Mesothelial cell of epicardium (in vitro differentiated cells): ENCODE results near the gene KCNQ1OT1. TPM values are rescaled to one million over a fixed set of nuclear protein-coding genes. Genes with fewer than 3 reads are reported as not detected.

Source experiments
- DNase-seq, 2 experiments: peaks; one replicate each; pipeline ENCODE4 v3.0.0; 2021; ENCODE audit warnings: low spot score in 2 of 2; ENCODE audit not compliant: unreplicated experiment in 2 of 2
- H3K27ac Mint-ChIP-seq: 2 replicates; pipeline ENCODE4 v1.8.0; 2021; ENCODE audit warnings: mixed read lengths
- H3K27me3 Mint-ChIP-seq: 2 replicates; pipeline ENCODE4 v1.8.0; 2021; ENCODE audit warnings: low read depth, mixed read lengths
- H3K36me3 Mint-ChIP-seq: 2 replicates; pipeline ENCODE4 v1.8.0; 2021; ENCODE audit warnings: mixed read lengths
- H3K4me1 Mint-ChIP-seq: 2 replicates; pipeline ENCODE4 v1.8.0; 2021; ENCODE audit warnings: mixed read lengths
- H3K4me3 Mint-ChIP-seq: 2 replicates; pipeline ENCODE4 v1.8.0; 2021; ENCODE audit warnings: mild to moderate bottlenecking, moderate library complexity, mixed read lengths
- H3K9me3 Mint-ChIP-seq: 2 replicates; pipeline ENCODE4 v1.8.0; 2021; ENCODE audit warnings: mixed read lengths
- total RNA-seq: library from RNA; stranded (reverse); gene quantifications from 3 replicates; pipeline ENCODE4 v1.2.1, GENCODE V29; 2021
- TF ChIP-seq, protein P1 (sequence below): fragments of 200-600 bp; sonication (generic); IDR thresholded peaks from one replicate; pipeline ENCODE4 v1.5.0; 2021; ENCODE audit warnings: antibody characterized with exemption; ENCODE audit not compliant: unreplicated experiment

The KCNQ1OT1 gene
- total RNA-seq, 1 donor from 2014 or later = 35.1 TPM

DNA sequence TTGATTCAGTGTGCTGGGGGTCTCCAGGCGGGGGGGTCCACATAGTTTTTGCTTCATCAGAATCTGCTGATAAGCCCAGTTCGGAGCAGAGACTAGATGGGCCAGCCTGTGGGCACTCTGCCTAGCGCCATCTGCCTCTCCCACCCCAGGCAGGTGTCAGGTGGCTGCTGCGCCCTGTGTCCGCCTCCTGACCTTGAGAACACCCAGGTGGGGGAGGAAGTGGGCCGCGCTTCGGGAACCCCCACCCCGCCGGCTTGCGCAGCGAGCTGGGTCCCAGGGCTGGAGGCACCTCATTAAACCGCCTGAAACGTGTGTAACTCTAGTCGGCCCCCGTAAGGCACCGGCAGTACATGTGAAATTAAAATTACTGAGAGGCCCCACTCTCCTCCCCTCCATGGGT is 141.4 kb downstream of the KCNQ1OT1 start:
- TF ChIP-seq, protein P1, sequence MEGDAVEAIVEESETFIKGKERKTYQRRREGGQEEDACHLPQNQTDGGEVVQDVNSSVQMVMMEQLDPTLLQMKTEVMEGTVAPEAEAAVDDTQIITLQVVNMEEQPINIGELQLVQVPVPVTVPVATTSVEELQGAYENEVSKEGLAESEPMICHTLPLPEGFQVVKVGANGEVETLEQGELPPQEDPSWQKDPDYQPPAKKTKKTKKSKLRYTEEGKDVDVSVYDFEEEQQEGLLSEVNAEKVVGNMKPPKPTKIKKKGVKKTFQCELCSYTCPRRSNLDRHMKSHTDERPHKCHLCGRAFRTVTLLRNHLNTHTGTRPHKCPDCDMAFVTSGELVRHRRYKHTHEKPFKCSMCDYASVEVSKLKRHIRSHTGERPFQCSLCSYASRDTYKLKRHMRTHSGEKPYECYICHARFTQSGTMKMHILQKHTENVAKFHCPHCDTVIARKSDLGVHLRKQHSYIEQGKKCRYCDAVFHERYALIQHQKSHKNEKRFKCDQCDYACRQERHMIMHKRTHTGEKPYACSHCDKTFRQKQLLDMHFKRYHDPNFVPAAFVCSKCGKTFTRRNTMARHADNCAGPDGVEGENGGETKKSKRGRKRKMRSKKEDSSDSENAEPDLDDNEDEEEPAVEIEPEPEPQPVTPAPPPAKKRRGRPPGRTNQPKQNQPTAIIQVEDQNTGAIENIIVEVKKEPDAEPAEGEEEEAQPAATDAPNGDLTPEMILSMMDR = no peak
- peak in 1 of 2 experiments; percentile 10 for DNase-seq
- Mint-ChIP-seq H3K4me3 (no peak overlapping the region), H3K27me3 (peaks cover 6% of the 10 kb centered on the region), H3K9me3 (peaks cover 11% of the 10 kb centered on the region), H3K27ac (no peak overlapping the region), H3K36me3 (no peaks in the 10 kb centered on the region), H3K4me1 (peaks cover 17% of the 10 kb centered on the region)

Other genes starting within 250 kb of the KCNQ1OT1 start
- 132 to 148 TPM (median 146 TPM) in 3 replicates for gene CDKN1C, start 185.8 kb upstream of the KCNQ1OT1 start, total RNA-seq
- gene PHLDA2, start 229.4 kb upstream of the KCNQ1OT1 start, total RNA-seq = 1.3 to 1.9 TPM (median 1.5 TPM) in 3 replicates